Liver (tissue), 9 donors: ENCODE measurements around the gene TNXB. TPM values are rescaled to one million over a fixed set of nuclear protein-coding genes. Genes with fewer than 3 reads are reported as not detected.
A peak's percentile ranks its signal among the peaks of the same experiment; 100 is the strongest.

Experiments
- DNase-seq: peaks from one replicate; pipeline ENCODE4 v3.0.0-alpha.2; 2017; ENCODE audit warnings: low spot score
- H3K27ac ChIP-seq, 2 donors: one replicate each; pipeline ENCODE4 v1.7.0; 2013; ENCODE audit warnings: inconsistent platforms in 2 of 2, low read length in 2 of 2, control low read depth in 1 of 2, low read depth in 1 of 2, mild to moderate bottlenecking in 1 of 2
- H3K27me3 ChIP-seq, 4 donors: one replicate each; pipeline versions ENCODE4 v1.6.1 to v1.7.0; 2013; ENCODE audit warnings: low read length in 3 of 4, inconsistent platforms in 1 of 4, mild to moderate bottlenecking in 1 of 4, moderate library complexity in 1 of 4; ENCODE audit not compliant: control insufficient read depth in 4 of 4, insufficient read depth in 4 of 4
- H3K36me3 ChIP-seq, 4 donors: one replicate each; pipeline versions ENCODE4 v1.6.1 to v1.7.0; 2013; ENCODE audit warnings: low read length in 3 of 4, mild to moderate bottlenecking in 3 of 4, low read depth in 1 of 4, moderate library complexity in 1 of 4; ENCODE audit not compliant: control insufficient read depth in 4 of 4, insufficient read depth in 3 of 4
- H3K4me1 ChIP-seq, 4 donors: one replicate each; pipeline versions ENCODE4 v1.6.1 to v1.7.0; 2013; ENCODE audit warnings: low read length in 3 of 4, mild to moderate bottlenecking in 3 of 4, moderate library complexity in 1 of 4; ENCODE audit not compliant: control insufficient read depth in 4 of 4, insufficient read depth in 4 of 4
- H3K4me3 ChIP-seq, 3 donors: one replicate each; pipeline versions ENCODE4 v1.6.1 to v1.7.0; 2013; ENCODE audit warnings: low read length in 3 of 3, control low read depth in 1 of 3, low read depth in 1 of 3, mild to moderate bottlenecking in 1 of 3
- H3K9ac ChIP-seq, 2 donors: one replicate each; pipeline ENCODE4 v1.7.0; 2013; ENCODE audit warnings: low read length in 2 of 2, mild to moderate bottlenecking in 2 of 2, moderate library complexity in 2 of 2, control low read depth in 1 of 2, low read depth in 1 of 2
- H3K9me3 ChIP-seq, 4 donors: one replicate each; pipeline versions ENCODE4 v1.6.1 to v1.7.0; 2013; ENCODE audit warnings: low read length in 3 of 4; ENCODE audit not compliant: control insufficient read depth in 4 of 4
- CTCF ChIP-seq: fragments of 150-350 bp; IDR thresholded peaks from 2 replicates; pipeline ENCODE4 v1.5.1; 2017; ENCODE audit warnings: improper control_type of control experiment, low read depth, low read length; ENCODE audit not compliant: missing input control
- EGR1 ChIP-seq, 2 donors: IDR thresholded peaks; 2 replicates each; pipeline ENCODE4 v1.6.1; 2016 to 2018; ENCODE audit warnings: antibody characterized with exemption in 2 of 2, low read depth in 2 of 2
- FOXA1 ChIP-seq: IDR thresholded peaks from 2 replicates; pipeline ENCODE4 v1.6.1; 2016; ENCODE audit warnings: antibody characterized with exemption
- FOXA2 ChIP-seq: IDR thresholded peaks from 2 replicates; pipeline ENCODE4 v1.6.1; 2016; ENCODE audit warnings: antibody characterized with exemption
- GABPA ChIP-seq, 2 donors: IDR thresholded peaks in 1 of 2; conservative IDR thresholded peaks in 1 of 2; 2 replicates each; pipeline ENCODE4 v1.6.1; 2016; ENCODE audit warnings: antibody characterized with exemption in 2 of 2, mild to moderate bottlenecking in 1 of 2, moderate library complexity in 1 of 2
- HNF4A ChIP-seq, 2 donors: conservative IDR thresholded peaks; 2 replicates each; pipeline ENCODE4 v1.6.1; 2016; ENCODE audit warnings: antibody characterized with exemption in 2 of 2, mild to moderate bottlenecking in 2 of 2
- HNF4G ChIP-seq: IDR thresholded peaks from 2 replicates; pipeline ENCODE4 v1.6.1; 2016; ENCODE audit warnings: antibody characterized with exemption
- MAX ChIP-seq: IDR thresholded peaks from 2 replicates; pipeline ENCODE4 v1.6.1; 2016; ENCODE audit warnings: antibody characterized with exemption
- NR2F2 ChIP-seq: IDR thresholded peaks from 2 replicates; pipeline ENCODE4 v1.6.1; 2016; ENCODE audit warnings: antibody characterized with exemption
- RAD21 ChIP-seq, 2 donors: IDR thresholded peaks; 2 replicates each; pipeline ENCODE4 v1.6.1; 2016; ENCODE audit warnings: antibody characterized with exemption in 2 of 2, mild to moderate bottlenecking in 2 of 2
- REST ChIP-seq: IDR thresholded peaks from 2 replicates; pipeline ENCODE4 v1.6.1; 2016; ENCODE audit warnings: antibody characterized with exemption, mild to moderate bottlenecking
- SP1 ChIP-seq: IDR thresholded peaks from 2 replicates; pipeline ENCODE4 v1.6.1; 2018; ENCODE audit warnings: antibody characterized with exemption, mild to moderate bottlenecking
- YY1 ChIP-seq: IDR thresholded peaks from 2 replicates; pipeline ENCODE4 v1.6.1; 2016; ENCODE audit warnings: antibody characterized with exemption, mild to moderate bottlenecking
- ZBTB33 ChIP-seq: IDR thresholded peaks from 2 replicates; pipeline ENCODE4 v1.6.1; 2016; ENCODE audit warnings: antibody characterized with exemption
- WGBS: extraction: QIAGEN DNeasy Blood & Tissue Kit; methylation state at CpG from one replicate; pipeline ENCODE4 v1.1.7; 2013; 5-methylcytosine and 5-hydroxymethylcytosine counted together
- polyA plus RNA-seq, 2 donors: library from polyadenylated mRNA; stranded (reverse) in 1 of 2; unstranded in 1 of 2; fragments of 200-250 nt in 1 of 2; fragments of >200 nt in 1 of 2; fragmentation: Nextera tagmentation in 1 of 2; extraction: Ambion mirVana in 1 of 2; gene quantifications; one replicate each; pipeline versions ENCODE4 v1.2.1 to v1.2.3, GENCODE V29; 2013 to 2015
- total RNA-seq, 2 donors: library from RNA; depleted of rRNA; stranded (reverse); fragments of >200 nt; gene quantifications; one replicate each; pipeline ENCODE4 v1.2.3, GENCODE V29; 2014
- donor health status: healthy.
- donor health status: healthy.
- donor health status: healthy.
- donor health status: healthy.
- donor health status: healthy.

TNXB gene
- total and polyA plus RNA-seq, 4 donors, result 3.0 to 17.1 (median 5.6) TPM

- WGBS, result 89% methylated on average over 12 of the region's 12 CpGs
- Histone ChIP-seq H3K4me1 (peaks cover 0 to 14% (median 9%) of the 10 kb centered on the region in 4 donors), H3K27me3 (no peaks in the 10 kb centered on the region), H3K9me3 (no peaks in the 10 kb centered on the region), H3K4me3 (no peak overlapping the region), H3K9ac (no peak overlapping the region), H3K27ac (no peak overlapping the region), H3K36me3 (peaks cover 13 to 44% (median 37%) of the 10 kb centered on the region in 4 donors)
- TF ChIP-seq REST, result no peak
- TF ChIP-seq NR2F2, result no peak
- no peak for TF ChIP-seq GABPA (IDR thresholded peaks at IDR 0.05 in 1 of 2, conservative IDR thresholded peaks at IDR 0.05 in 1 of 2)
- no peak for TF ChIP-seq YY1
- no peak for TF ChIP-seq CTCF
- no peak for TF ChIP-seq FOXA2
- no peak for TF ChIP-seq HNF4A (conservative IDR thresholded peaks at IDR 0.05)
- TF ChIP-seq RAD21 (IDR thresholded peaks at IDR 0.05), result no peak
- TF ChIP-seq FOXA1, result no peak
- DNase-seq, result no peak
Observed at GRCh38 chr6:32120573-32121059, 11.5 kb upstream of the TNXB start.

GRCh38 chr6:32118782-32119628 lies 9.9 kb upstream of the TNXB start:
- no peak overlapping the region for H3K9ac ChIP-seq
- no peaks in the 10 kb centered on the region for H3K9me3 ChIP-seq
- DNase-seq, result peak; percentile 88
- no peak overlapping the region for H3K4me3 ChIP-seq
- WGBS, result 13% methylated on average over 17 of the region's 17 CpGs
- no peaks in the 10 kb centered on the region for H3K27me3 ChIP-seq
- TF ChIP-seq SP1 (peak; percentile 51), ZBTB33 (no peak), HNF4G (no peak), MAX (no peak), FOXA1 (no peak), HNF4A (conservative IDR thresholded peaks at IDR 0.05) (peak; percentile 48 to 69), GABPA (IDR thresholded peaks at IDR 0.05 in 1 of 2, conservative IDR thresholded peaks at IDR 0.05 in 1 of 2) (no peak), RAD21 (IDR thresholded peaks at IDR 0.05) (peak; percentile 88 to 92), EGR1 (IDR thresholded peaks at IDR 0.05; ENCODE audit: low read depth in 2 of 2) (no peak), CTCF (peak; percentile 97)
- H3K27ac ChIP-seq, result peak overlapping the region; percentile 49 to 50
- peaks cover 13 to 42% (median 33%) of the 10 kb centered on the region in 4 donors for H3K36me3 ChIP-seq
- peaks cover 0 to 14% (median 11%) of the 10 kb centered on the region in 4 donors for H3K4me1 ChIP-seq
